KMS-11 (cell line): ENCODE measurements around the gene ATRNL1.

Source experiments
- H2AFZ ChIP-seq: fragments of 200-600 bp; sonication (generic); 2 replicates; pipeline ENCODE4 v1.6.1; 2016; ENCODE audit warnings: antibody characterized with exemption, mixed run types, low read depth
- H3K27ac ChIP-seq: fragments of 200-600 bp; sonication (generic); 2 replicates; pipeline ENCODE4 v1.6.1; 2016; ENCODE audit warnings: mild to moderate bottlenecking, mixed run types
- H3K27me3 ChIP-seq: fragments of 200-600 bp; sonication (generic); 2 replicates; pipeline ENCODE4 v1.6.1; 2017; ENCODE audit warnings: mild to moderate bottlenecking, low read depth, mixed run types, moderate library complexity; ENCODE audit not compliant: insufficient read depth
- H3K36me3 ChIP-seq: fragments of 200-600 bp; sonication (generic); 2 replicates; pipeline ENCODE4 v1.6.1; 2017; ENCODE audit warnings: mild to moderate bottlenecking, mixed run types; ENCODE audit not compliant: insufficient read depth
- H3K4me1 ChIP-seq: fragments of 200-600 bp; sonication (generic); 2 replicates; pipeline ENCODE4 v1.6.1; 2016; ENCODE audit warnings: mild to moderate bottlenecking, low read depth, mixed run types; ENCODE audit not compliant: poor library complexity, severe bottlenecking
- H3K4me2 ChIP-seq: fragments of 200-600 bp; sonication (generic); 2 replicates; pipeline ENCODE4 v1.7.0; 2016; ENCODE audit warnings: mild to moderate bottlenecking, mixed run types
- H3K4me3 ChIP-seq: fragments of 200-600 bp; sonication (generic); IDR thresholded peaks from 2 replicates; pipeline ENCODE4 v1.6.1; 2017; ENCODE audit warnings: low read depth, low read length, mixed read lengths; ENCODE audit not compliant: insufficient read depth
- H3K79me2 ChIP-seq: fragments of 200-600 bp; sonication (generic); 2 replicates; pipeline ENCODE4 v1.6.1; 2016; ENCODE audit warnings: low read depth, mixed run types; ENCODE audit not compliant: insufficient read depth
- H3K9ac ChIP-seq: fragments of 200-600 bp; sonication (generic); 2 replicates; pipeline ENCODE4 v1.6.1; 2016; ENCODE audit warnings: mild to moderate bottlenecking, mixed run types
- H4K20me1 ChIP-seq: fragments of 200-600 bp; sonication (generic); 2 replicates; pipeline ENCODE4 v1.6.1; 2016; ENCODE audit warnings: mild to moderate bottlenecking, mixed run types; ENCODE audit not compliant: insufficient read depth
- TF ChIP-seq, protein P1 (sequence below): fragments of 200-600 bp; sonication (generic); conservative IDR thresholded peaks from 2 replicates; pipeline ENCODE4 v1.6.1; 2017; ENCODE audit warnings: low read depth, mild to moderate bottlenecking, antibody characterized with exemption, low read length, moderate library complexity, mixed read lengths

Gene ATRNL1

DNA sequence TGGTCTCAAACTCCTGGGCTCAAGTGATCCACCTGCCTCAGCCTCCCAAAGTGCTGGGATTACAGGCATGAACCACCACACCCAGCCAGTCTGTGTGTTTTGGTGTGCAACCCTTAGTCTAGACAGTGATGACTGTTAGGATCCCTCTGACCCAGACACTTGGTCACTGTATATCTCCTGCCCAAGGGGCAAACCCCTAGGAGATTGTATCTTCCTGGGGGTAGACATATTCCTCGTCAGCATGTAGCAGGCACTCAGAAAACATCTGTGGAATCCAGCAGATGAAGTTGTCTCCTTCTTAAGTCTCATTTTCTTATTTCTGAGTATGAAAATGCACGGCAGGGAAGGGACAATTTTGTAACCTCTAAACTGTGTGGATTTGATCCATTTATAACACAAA lies 887.3 kb downstream of the ATRNL1 start:
- H3K27me3 ChIP-seq: no peaks in the 10 kb centered on the region
- H2AFZ ChIP-seq: no peak overlapping the region
- no peak overlapping the region for H3K27ac ChIP-seq
- no peaks in the 10 kb centered on the region for H3K79me2 ChIP-seq
- H4K20me1 ChIP-seq: no peaks in the 10 kb centered on the region
- TF ChIP-seq, protein P1, sequence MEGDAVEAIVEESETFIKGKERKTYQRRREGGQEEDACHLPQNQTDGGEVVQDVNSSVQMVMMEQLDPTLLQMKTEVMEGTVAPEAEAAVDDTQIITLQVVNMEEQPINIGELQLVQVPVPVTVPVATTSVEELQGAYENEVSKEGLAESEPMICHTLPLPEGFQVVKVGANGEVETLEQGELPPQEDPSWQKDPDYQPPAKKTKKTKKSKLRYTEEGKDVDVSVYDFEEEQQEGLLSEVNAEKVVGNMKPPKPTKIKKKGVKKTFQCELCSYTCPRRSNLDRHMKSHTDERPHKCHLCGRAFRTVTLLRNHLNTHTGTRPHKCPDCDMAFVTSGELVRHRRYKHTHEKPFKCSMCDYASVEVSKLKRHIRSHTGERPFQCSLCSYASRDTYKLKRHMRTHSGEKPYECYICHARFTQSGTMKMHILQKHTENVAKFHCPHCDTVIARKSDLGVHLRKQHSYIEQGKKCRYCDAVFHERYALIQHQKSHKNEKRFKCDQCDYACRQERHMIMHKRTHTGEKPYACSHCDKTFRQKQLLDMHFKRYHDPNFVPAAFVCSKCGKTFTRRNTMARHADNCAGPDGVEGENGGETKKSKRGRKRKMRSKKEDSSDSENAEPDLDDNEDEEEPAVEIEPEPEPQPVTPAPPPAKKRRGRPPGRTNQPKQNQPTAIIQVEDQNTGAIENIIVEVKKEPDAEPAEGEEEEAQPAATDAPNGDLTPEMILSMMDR: no peak
- no peak overlapping the region for H3K9ac ChIP-seq
- no peaks in the 10 kb centered on the region for H3K36me3 ChIP-seq
- H3K4me1 ChIP-seq: no peaks in the 10 kb centered on the region
- no peak overlapping the region for H3K4me2 ChIP-seq
- no peak overlapping the region for H3K4me3 ChIP-seq

DNA sequence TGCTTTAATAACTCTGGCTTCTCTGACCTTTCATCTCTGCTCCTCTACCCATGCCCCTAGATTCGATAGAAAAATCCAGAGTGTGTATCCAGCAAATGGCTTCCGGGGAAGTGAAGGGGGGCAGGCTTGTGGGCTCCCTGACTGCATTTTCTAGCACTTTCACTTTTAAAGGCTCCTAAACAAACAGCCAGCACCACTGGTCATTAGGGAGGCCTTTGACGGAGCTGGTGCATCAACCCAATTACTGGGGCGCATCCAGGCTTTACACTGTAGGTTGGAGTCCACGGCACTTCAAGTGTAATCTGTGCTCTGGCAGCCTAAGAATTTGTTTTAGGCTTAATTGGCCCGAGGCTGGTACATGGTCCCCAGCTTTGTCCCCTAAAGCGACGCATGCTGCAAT lies 887.9 kb downstream of the ATRNL1 start:
- Histone ChIP-seq H3K4me2 (no peak overlapping the region), H3K79me2 (no peaks in the 10 kb centered on the region), H3K27ac (no peak overlapping the region), H3K36me3 (no peaks in the 10 kb centered on the region), H3K9ac (no peak overlapping the region), H2AFZ (no peak overlapping the region), H4K20me1 (no peaks in the 10 kb centered on the region), H3K4me3 (no peak overlapping the region), H3K27me3 (no peaks in the 10 kb centered on the region), H3K4me1 (no peaks in the 10 kb centered on the region)
- TF ChIP-seq, protein P1: no peak

DNA sequence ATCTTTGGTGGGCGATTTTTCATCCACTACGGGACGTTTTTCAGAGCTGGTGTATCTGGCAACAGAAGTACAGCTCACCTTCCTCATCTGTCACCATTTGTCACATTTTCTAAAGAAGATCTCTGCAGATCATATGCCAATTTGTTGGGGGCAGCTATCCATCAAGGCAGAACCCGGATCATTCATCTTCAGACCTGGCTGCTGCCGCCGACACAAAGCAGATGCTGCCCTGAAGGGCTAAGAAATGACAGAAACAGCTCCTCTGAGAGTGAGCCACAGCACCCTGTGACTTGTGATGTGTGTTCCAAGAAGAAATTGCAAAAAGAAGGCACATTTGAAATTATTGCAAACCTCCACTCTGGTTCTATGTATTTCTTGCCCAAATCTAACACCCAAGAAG lies 888.9 kb downstream of the ATRNL1 start:
- no peak overlapping the region for H3K4me3 ChIP-seq
- no peak overlapping the region for H3K4me2 ChIP-seq
- no peaks in the 10 kb centered on the region for H3K79me2 ChIP-seq
- no peak overlapping the region for H2AFZ ChIP-seq
- H3K4me1 ChIP-seq: no peaks in the 10 kb centered on the region
- H3K36me3 ChIP-seq: no peaks in the 10 kb centered on the region
- H4K20me1 ChIP-seq: no peaks in the 10 kb centered on the region
- H3K27me3 ChIP-seq: no peaks in the 10 kb centered on the region
- H3K9ac ChIP-seq: no peak overlapping the region
- TF ChIP-seq, protein P1: no peak
- no peak overlapping the region for H3K27ac ChIP-seq

DNA sequence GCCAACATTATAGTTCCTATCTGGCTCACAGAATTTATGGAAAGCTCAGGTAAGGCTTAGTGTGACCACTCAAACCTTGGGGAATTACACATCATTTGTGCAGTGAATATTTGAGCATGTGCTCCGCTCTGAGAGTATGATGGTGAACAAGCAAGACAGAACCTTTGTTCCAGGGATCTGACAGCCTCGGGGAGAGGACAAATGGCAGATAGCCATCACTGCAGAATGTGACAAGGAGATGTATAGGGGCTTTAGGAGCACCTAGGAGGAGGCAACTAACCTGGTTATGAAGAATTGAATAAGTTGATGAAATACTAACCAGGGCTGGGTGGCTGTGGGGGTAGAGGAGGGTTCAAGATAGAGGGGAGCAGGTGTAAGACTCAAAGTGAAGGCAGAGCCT lies 889.4 kb downstream of the ATRNL1 start:
- Histone ChIP-seq H3K9ac (no peak overlapping the region), H3K27ac (no peak overlapping the region), H3K4me3 (no peak overlapping the region), H4K20me1 (no peaks in the 10 kb centered on the region), H3K36me3 (no peaks in the 10 kb centered on the region), H3K27me3 (no peaks in the 10 kb centered on the region), H3K79me2 (no peaks in the 10 kb centered on the region), H3K4me1 (no peaks in the 10 kb centered on the region), H3K4me2 (no peak overlapping the region), H2AFZ (no peak overlapping the region)
- TF ChIP-seq, protein P1: no peak
